Lower leg skin (tissue), 4 donors: ENCODE measurements around the gene MAB21L3. TPM values are rescaled to one million over a fixed set of nuclear protein-coding genes. Genes with fewer than 3 reads are reported as not detected.

Experiments
- DNase-seq, 2 donors: peaks; one replicate each; pipeline ENCODE4 v3.0.0-alpha.2; 2019; ENCODE audit warnings: low spot score in 2 of 2
- H3K4me3 ChIP-seq: fragments of 200-600 bp; sonication (generic); 2 replicates; pipeline ENCODE4 v1.5.1; 2017; ENCODE audit warnings: mild to moderate bottlenecking, low read depth; ENCODE audit not compliant: poor library complexity, severe bottlenecking
- CTCF ChIP-seq, 3 donors: fragments of 450-650 bp; IDR thresholded peaks; one replicate each; pipeline ENCODE4 v1.5.1; 2016; ENCODE audit warnings: antibody characterized with exemption in 3 of 3, mild to moderate bottlenecking in 3 of 3, moderate library complexity in 2 of 3
- POLR2A ChIP-seq, 2 donors: fragments of 450-650 bp; IDR thresholded peaks; one replicate each; pipeline ENCODE4 v1.6.1; 2016 to 2017; ENCODE audit warnings: antibody characterized with exemption in 2 of 2, mild to moderate bottlenecking in 1 of 2, moderate library complexity in 1 of 2
- WGBS, 2 donors: methylation state at CpG; one replicate each; pipeline ENCODE4 v1.1.5; 2018; 5-methylcytosine and 5-hydroxymethylcytosine counted together
- intact Hi-C: fragments of 100-400 bp; cut with DNase I; formaldehyde crosslinking; loops from one replicate; pipeline ENCODE4 v1.15.0; 2023; ENCODE audit warnings: low total_unique reads
- total RNA-seq, 4 donors: library from RNA; depleted of rRNA; stranded (reverse); fragments of >200 nt; gene quantifications; one replicate each; pipeline ENCODE4 v1.1.0, GENCODE V29; 2016

The MAB21L3 gene
- total RNA-seq, 4 donors from 2014 or later = 17.7 to 27.1 (median 23.4) TPM

GRCh38 chr1:116176306-116176789 lies 65.1 kb downstream of the MAB21L3 start:
- 84 to 92% methylated on average over 4 of the region's 4 CpGs for WGBS, 2 donors
- intact Hi-C loops = no loop called here
- no peak overlapping the region for H3K4me3 ChIP-seq
- TF ChIP-seq CTCF (IDR thresholded peaks at IDR 0.05) = no peak
- TF ChIP-seq POLR2A (IDR thresholded peaks at IDR 0.05) = no peak
- DNase-seq = no peak

- intact Hi-C loops = no loop called here
- no peak for DNase-seq
- no peak for TF ChIP-seq CTCF (IDR thresholded peaks at IDR 0.05)
- no peak for TF ChIP-seq POLR2A (IDR thresholded peaks at IDR 0.05)
- no peak overlapping the region for H3K4me3 ChIP-seq
- WGBS, 2 donors = 94 to 95% methylated on average over 3 of the region's 3 CpGs
Observed at GRCh38 chr1:116177861-116178260, 66.7 kb downstream of the MAB21L3 start.

GRCh38 chr1:116178837-116179236 lies 67.6 kb downstream of the MAB21L3 start:
- intact Hi-C loops = no loop called here
- 50 to 56% methylated on average over 1 of the region's 1 CpG for WGBS, 2 donors
- no peak overlapping the region for H3K4me3 ChIP-seq
- TF ChIP-seq CTCF (IDR thresholded peaks at IDR 0.05) (no peak), POLR2A (IDR thresholded peaks at IDR 0.05) (no peak)
- DNase-seq = no peak

- no peak overlapping the region for H3K4me3 ChIP-seq
- intact Hi-C loops = no loop called here
- TF ChIP-seq CTCF (IDR thresholded peaks at IDR 0.05) = no peak
- no peak for TF ChIP-seq POLR2A (IDR thresholded peaks at IDR 0.05)
- no peak for DNase-seq
- WGBS, 2 donors = 69 to 76% methylated on average over 2 of the region's 2 CpGs
Observed at GRCh38 chr1:116179419-116179818, 68.2 kb downstream of the MAB21L3 start.

GRCh38 chr1:116179964-116180363 lies 68.8 kb downstream of the MAB21L3 start:
- H3K4me3 ChIP-seq = no peak overlapping the region
- DNase-seq = no peak
- intact Hi-C loops = no loop called here
- TF ChIP-seq CTCF (IDR thresholded peaks at IDR 0.05) (no peak), POLR2A (IDR thresholded peaks at IDR 0.05) (no peak)
- 86 to 99% methylated on average over 3 of the region's 3 CpGs for WGBS, 2 donors

- no peak overlapping the region for H3K4me3 ChIP-seq
- no peak for DNase-seq
- 37 to 67% methylated on average over 3 of the region's 3 CpGs for WGBS, 2 donors
- no peak for TF ChIP-seq POLR2A (IDR thresholded peaks at IDR 0.05)
- TF ChIP-seq CTCF (IDR thresholded peaks at IDR 0.05) = no peak
- intact Hi-C loops = no loop called here
Observed at GRCh38 chr1:116182019-116182714, 71.0 kb downstream of the MAB21L3 start.
